OCI-LY1 (cell line): Measurements from ENCODE around the gene AGBL1.
"Not testable (repeated sequence)": the region's sequence is repeated elsewhere in the genome, so short reads cannot be mapped to it uniquely, and the experiment has no call there.

Experiments
- H2AFZ ChIP-seq: fragments of 200-600 bp; sonication (generic), shearing (Covaris generic); 2 replicates; pipeline ENCODE4 v1.6.0; 2014; ENCODE audit warnings: antibody characterized with exemption, mild to moderate bottlenecking, low read length
- H3F3A ChIP-seq: fragments of 200-600 bp; sonication (generic), shearing (Covaris generic); 2 replicates; pipeline ENCODE4 v1.6.0; 2014; ENCODE audit warnings: mild to moderate bottlenecking, antibody characterized with exemption, low read length, moderate library complexity; ENCODE audit not compliant: insufficient read depth
- H3K27ac ChIP-seq: fragments of 200-600 bp; sonication (generic); 2 replicates; pipeline ENCODE4 v1.5.1; 2014; ENCODE audit warnings: low read length, mixed run types, mild to moderate bottlenecking, low read depth; ENCODE audit not compliant: poor library complexity, severe bottlenecking
- H3K27me3 ChIP-seq: fragments of 200-600 bp; sonication (generic); 2 replicates; pipeline ENCODE4 v1.6.0; 2014; ENCODE audit warnings: antibody characterized with exemption, mild to moderate bottlenecking, low read length, moderate library complexity; ENCODE audit not compliant: insufficient read depth
- H3K36me3 ChIP-seq: fragments of 200-600 bp; sonication (generic); 2 replicates; pipeline ENCODE4 v1.6.1; 2014; ENCODE audit warnings: mild to moderate bottlenecking, antibody characterized with exemption, low read length, moderate library complexity, mixed read lengths; ENCODE audit not compliant: insufficient read depth
- H3K4me1 ChIP-seq: fragments of 200-600 bp; sonication (generic); 2 replicates; pipeline ENCODE4 v1.5.1; 2014; ENCODE audit warnings: mild to moderate bottlenecking, low read length, moderate library complexity; ENCODE audit not compliant: insufficient read depth, severe bottlenecking
- H3K4me2 ChIP-seq: fragments of 200-600 bp; sonication (generic), shearing (Covaris generic); 2 replicates; pipeline ENCODE4 v1.6.1; 2014; ENCODE audit warnings: low read length
- H3K4me3 ChIP-seq: fragments of 200-600 bp; sonication (generic); 2 replicates; pipeline ENCODE4 v1.5.1; 2014; ENCODE audit warnings: low read length, low read depth, mild to moderate bottlenecking, mixed read lengths; ENCODE audit not compliant: poor library complexity, severe bottlenecking
- H3K79me2 ChIP-seq: fragments of 200-600 bp; shearing (Covaris generic); 2 replicates; pipeline ENCODE4 v1.6.1; 2016; ENCODE audit warnings: mixed run types, low read length, mixed read lengths; ENCODE audit not compliant: insufficient read depth
- H3K9ac ChIP-seq: fragments of 200-600 bp; sonication (generic), shearing (Covaris generic); 2 replicates; pipeline ENCODE4 v1.6.1; 2014; ENCODE audit warnings: mild to moderate bottlenecking, low read length, mixed read lengths
- H3K9me2 ChIP-seq: fragments of 200-600 bp; sonication (generic), shearing (Covaris generic); 2 replicates; pipeline ENCODE4 v1.6.1; 2014; ENCODE audit warnings: low read depth, mild to moderate bottlenecking, low read length, mixed read lengths
- H3K9me3 ChIP-seq: fragments of 200-600 bp; shearing (Covaris generic); 2 replicates; pipeline ENCODE4 v1.6.1; 2014; ENCODE audit warnings: low read length, mixed read lengths
- H4K20me1 ChIP-seq: fragments of 200-600 bp; sonication (generic), shearing (Covaris generic); 2 replicates; pipeline ENCODE4 v1.6.0; 2016; ENCODE audit warnings: mild to moderate bottlenecking, low read length; ENCODE audit not compliant: insufficient read depth
- CTCF ChIP-seq: fragments of 200-600 bp; sonication (generic), shearing (Covaris generic); IDR thresholded peaks from 2 replicates; pipeline ENCODE4 v1.5.1; 2017; ENCODE audit warnings: mild to moderate bottlenecking, antibody characterized with exemption, low read length, moderate library complexity, mixed read lengths
- EZH2 ChIP-seq: fragments of 200-600 bp; sonication (generic), shearing (Covaris generic); IDR thresholded peaks from 2 replicates; pipeline ENCODE4 v1.8.0; 2017; ENCODE audit warnings: borderline replicate concordance, mixed run types, mild to moderate bottlenecking, antibody characterized with exemption, low read length, moderate library complexity, mixed read lengths

Gene AGBL1

DNA sequence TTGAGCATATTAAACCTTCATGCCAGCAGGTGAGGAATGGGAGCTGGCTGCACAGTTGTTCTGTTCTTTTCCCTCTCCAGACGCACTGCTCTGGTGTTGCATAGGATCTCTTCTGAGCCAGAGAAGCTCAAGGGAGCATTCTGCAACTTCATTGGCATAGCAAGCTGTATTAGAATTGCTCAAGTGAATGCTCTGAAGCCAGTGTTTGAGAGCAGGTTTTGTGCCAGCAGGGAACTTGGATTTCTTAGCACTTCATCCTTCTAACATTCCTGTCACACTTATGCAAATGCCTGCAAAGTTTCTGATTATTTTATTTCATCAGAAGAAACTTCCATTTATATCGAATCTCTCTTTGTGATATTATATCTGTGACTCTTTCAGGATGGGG is 366.6 kb downstream of the AGBL1 start:
- no peak overlapping the region for H3K4me3 ChIP-seq
- no peaks in the 10 kb centered on the region for H3K9me3 ChIP-seq
- H3K9ac ChIP-seq, result no peak overlapping the region
- no peaks in the 10 kb centered on the region for H3K9me2 ChIP-seq
- no peaks in the 10 kb centered on the region for H3K79me2 ChIP-seq
- H3K36me3 ChIP-seq, result no peaks in the 10 kb centered on the region
- H4K20me1 ChIP-seq, result no peaks in the 10 kb centered on the region
- no peak overlapping the region for H3K4me2 ChIP-seq
- no peaks in the 10 kb centered on the region for H3K27me3 ChIP-seq
- H3K4me1 ChIP-seq, result no peaks in the 10 kb centered on the region
- H2AFZ ChIP-seq, result no peak overlapping the region
- no peak overlapping the region for H3K27ac ChIP-seq
- TF ChIP-seq CTCF (no peak), EZH2 (no peak)
- no peaks in the 10 kb centered on the region for H3F3A ChIP-seq

- not testable (repeated sequence) for H2AFZ ChIP-seq, H3K9me3 ChIP-seq, H3K27ac ChIP-seq, H4K20me1 ChIP-seq, H3K4me3 ChIP-seq, H3K27me3 ChIP-seq, H3K9ac ChIP-seq, H3K79me2 ChIP-seq, H3K9me2 ChIP-seq, H3F3A ChIP-seq, H3K4me1 ChIP-seq, H3K36me3 ChIP-seq, H3K4me2 ChIP-seq
Measured at GRCh38 chr15:86465470-86466039, 385.9 kb downstream of the AGBL1 start.

DNA sequence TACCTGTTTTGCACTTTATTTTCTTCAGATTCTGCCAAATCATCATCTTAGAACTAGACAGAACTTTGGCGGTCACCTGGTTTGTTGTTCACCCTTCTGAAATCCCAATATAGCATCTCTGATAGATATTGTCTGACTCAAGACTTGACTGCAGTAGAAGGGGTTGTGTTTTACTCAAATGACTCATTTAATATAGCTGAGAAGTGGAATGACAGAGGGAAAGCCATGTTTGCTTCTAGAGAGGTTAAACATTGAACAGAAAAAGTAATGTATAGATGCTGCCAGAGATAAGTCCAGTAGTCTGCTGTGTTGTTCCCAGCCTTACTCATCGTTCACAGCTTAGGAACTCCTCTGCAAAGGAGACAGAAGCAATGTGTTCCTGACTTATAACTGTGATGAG is 402.0 kb downstream of the AGBL1 start:
- Histone ChIP-seq H3K9me3 (no peaks in the 10 kb centered on the region), H3K4me1 (no peaks in the 10 kb centered on the region), H2AFZ (no peak overlapping the region), H3K9me2 (no peaks in the 10 kb centered on the region), H4K20me1 (no peaks in the 10 kb centered on the region), H3K4me3 (no peak overlapping the region), H3K36me3 (no peaks in the 10 kb centered on the region), H3K27ac (no peak overlapping the region), H3F3A (no peaks in the 10 kb centered on the region), H3K79me2 (no peaks in the 10 kb centered on the region), H3K27me3 (no peaks in the 10 kb centered on the region), H3K9ac (no peak overlapping the region), H3K4me2 (no peak overlapping the region)
- no peak for TF ChIP-seq EZH2
- TF ChIP-seq CTCF, result no peak

DNA sequence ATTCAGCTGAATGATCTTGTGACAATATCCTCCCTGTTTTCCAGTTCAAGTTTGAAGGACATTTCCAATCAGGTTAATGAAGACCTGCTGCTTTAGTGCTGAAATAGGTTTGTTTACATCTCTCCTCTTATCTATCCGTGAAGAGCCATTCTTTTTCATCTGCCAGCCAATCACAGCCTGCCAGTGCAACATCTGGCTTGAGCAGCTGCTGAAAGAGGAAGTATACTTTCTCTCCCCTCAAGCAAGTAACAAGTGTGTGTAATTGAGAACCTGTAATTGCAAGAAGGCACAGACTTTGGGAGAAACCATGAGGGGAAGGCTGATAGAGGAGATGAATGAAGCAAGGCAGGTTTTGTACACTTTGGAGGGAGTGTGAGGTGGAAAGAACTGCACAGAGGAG is 404.3 kb downstream of the AGBL1 start:
- H3K27ac ChIP-seq, result no peak overlapping the region
- no peaks in the 10 kb centered on the region for H3K9me3 ChIP-seq
- no peak overlapping the region for H2AFZ ChIP-seq

More for the DNA sequence above, 404.3 kb downstream of the AGBL1 start:
- Histone ChIP-seq H3K27me3 (no peaks in the 10 kb centered on the region), H3K9ac (no peak overlapping the region), H3K4me2 (no peak overlapping the region), H3K9me2 (no peaks in the 10 kb centered on the region), H3K4me1 (no peaks in the 10 kb centered on the region), H3K4me3 (no peak overlapping the region), H3K79me2 (no peaks in the 10 kb centered on the region), H3K36me3 (no peaks in the 10 kb centered on the region), H3F3A (no peaks in the 10 kb centered on the region), H4K20me1 (no peaks in the 10 kb centered on the region)
- TF ChIP-seq CTCF, result no peak
- TF ChIP-seq EZH2, result no peak
